D341Med (cell line): Measurements from ENCODE around the gene SCRN3.
"Not testable (repeated sequence)": the region's sequence is repeated elsewhere in the genome, so short reads cannot be mapped to it uniquely, and the experiment has no call there.

Source experiments
- DNase-seq: peaks from one replicate; pipeline ENCODE4 v3.0.0; 2012; ENCODE audit warnings: low spot score

The SCRN3 gene

GRCh38 chr2:174395284-174395968 lies at the start of gene SCRN3:
SCRN3 (plus strand) TSS chr2:174395730; CDS start chr2:174398284, 2,554 bp downstream.
- peak; percentile 84 for DNase-seq

- no peak for DNase-seq
Measured at GRCh38 chr2:174350018-174350417, 45.5 kb upstream of the SCRN3 start.

- DNase-seq, result no peak
Measured at GRCh38 chr2:174350593-174351181, 44.8 kb upstream of the SCRN3 start.

GRCh38 chr2:174353004-174353403 lies 42.5 kb upstream of the SCRN3 start:
- DNase-seq, result no peak

- DNase-seq, result no peak
Measured at GRCh38 chr2:174356347-174356746, 39.2 kb upstream of the SCRN3 start.

GRCh38 chr2:174359663-174360062 lies 35.9 kb upstream of the SCRN3 start:
- not testable (repeated sequence) for DNase-seq

GRCh38 chr2:174362949-174363348 lies 32.6 kb upstream of the SCRN3 start:
- DNase-seq, result no peak

- not testable (repeated sequence) for DNase-seq
Measured at GRCh38 chr2:174363492-174364225, 31.9 kb upstream of the SCRN3 start.

GRCh38 chr2:174364628-174365027 lies 30.9 kb upstream of the SCRN3 start:
- no peak for DNase-seq

GRCh38 chr2:174365571-174365970 lies 30.0 kb upstream of the SCRN3 start:
- DNase-seq, result no peak

- DNase-seq, result no peak
Measured at GRCh38 chr2:174368691-174369090, 26.8 kb upstream of the SCRN3 start.

- no peak for DNase-seq
Measured at GRCh38 chr2:174376967-174377366, 18.6 kb upstream of the SCRN3 start.

- DNase-seq, result no peak
Measured at GRCh38 chr2:174383796-174384195, 11.7 kb upstream of the SCRN3 start.

GRCh38 chr2:174385201-174385600 lies 10.3 kb upstream of the SCRN3 start:
- DNase-seq, result no peak

- not testable (repeated sequence) for DNase-seq
Measured at GRCh38 chr2:174388706-174389105, 6.8 kb upstream of the SCRN3 start.

GRCh38 chr2:174389542-174389941 lies 6.0 kb upstream of the SCRN3 start:
- no peak for DNase-seq

GRCh38 chr2:174390303-174390702 lies 5.2 kb upstream of the SCRN3 start:
- DNase-seq, result not testable (repeated sequence)

- DNase-seq, result no peak
Measured at GRCh38 chr2:174392706-174393105, 2.8 kb upstream of the SCRN3 start.

- peak; percentile 23 for DNase-seq
Measured at GRCh38 chr2:174395969-174396630, 570 bp downstream of the SCRN3 start.

GRCh38 chr2:174397773-174398172 lies 2.2 kb downstream of the SCRN3 start:
- DNase-seq, result no peak

- no peak for DNase-seq
Measured at GRCh38 chr2:174399171-174399570, 3.6 kb downstream of the SCRN3 start.

- no peak for DNase-seq
Measured at GRCh38 chr2:174400853-174401252, 5.3 kb downstream of the SCRN3 start.

- no peak for DNase-seq
Measured at GRCh38 chr2:174403628-174404027, 8.1 kb downstream of the SCRN3 start.
